ENCODE results near the gene ATAD3A.
A peak's percentile ranks its signal among the peaks of the same experiment; 100 is the strongest.

GRCh38 chr1:1574721-1575537, 63.0 kb downstream of the ATAD3A start, which contains the start of gene SSU72:
- TF ChIP-seq POLR2A (IDR thresholded peaks at IDR 0.05): peak; percentile 44 to 74
- no peak for TF ChIP-seq CTCF (IDR thresholded peaks at IDR 0.05)
- peak; percentile 75 to 97 for TF ChIP-seq POLR2AphosphoS5 (IDR thresholded peaks at IDR 0.05; ENCODE audit: insufficient read depth in 1 of 2, low read depth in 1 of 2)

All from vagina (tissue), 2 donors.